Prostate gland (tissue), 2 donors: ENCODE data around the gene PPP2R1A. TPM values are rescaled to one million over a fixed set of nuclear protein-coding genes. Genes with fewer than 3 reads are reported as not detected.
"Not testable (repeated sequence)": the region's sequence is repeated elsewhere in the genome, so short reads cannot be mapped to it uniquely, and the experiment has no call there.

Experiments
- DNase-seq: peaks from one replicate; pipeline ENCODE4 v3.0.0-alpha.2; 2019; ENCODE audit warnings: low spot score
- H3K27ac ChIP-seq, 2 donors: fragments of 200-600 bp; sonication (generic); 2 replicates each; pipeline ENCODE4 v1.5.1; 2017 to 2019
- H3K27me3 ChIP-seq: fragments of 200-600 bp; sonication (generic); replicated peaks from 2 replicates; pipeline ENCODE4 v1.5.1; 2019; ENCODE audit not compliant: insufficient read depth
- H3K36me3 ChIP-seq, 2 donors: fragments of 200-600 bp; sonication (generic); 1 replicate in 1 of 2; 2 replicates in 1 of 2; pipeline versions ENCODE4 v1.5.1 to v1.8.1; 2017 to 2019
- H3K4me1 ChIP-seq: fragments of 200-600 bp; sonication (generic); replicated peaks from 2 replicates; pipeline ENCODE4 v1.5.1; 2019
- H3K4me3 ChIP-seq, 2 donors: fragments of 200-600 bp; sonication (generic); 2 replicates each; pipeline ENCODE4 v1.5.1; 2017 to 2019
- H3K9me3 ChIP-seq: fragments of 200-600 bp; sonication (generic); 2 replicates; pipeline ENCODE4 v1.5.1; 2017
- POLR2A ChIP-seq: fragments of 450-650 bp; IDR thresholded peaks from one replicate; pipeline ENCODE4 v1.6.1; 2016; ENCODE audit warnings: antibody characterized with exemption, mild to moderate bottlenecking
- POLR2AphosphoS5 ChIP-seq: sonication (generic); formaldehyde crosslinking; IDR thresholded peaks from one replicate; pipeline ENCODE4 v1.6.1; 2017; ENCODE audit warnings: antibody characterized with exemption
- WGBS: methylation state at CpG from one replicate; pipeline ENCODE4 v1.1.5; 2018; 5-methylcytosine and 5-hydroxymethylcytosine counted together
- intact Hi-C: fragments of 100-400 bp; cut with DNase I; formaldehyde crosslinking; loops from one replicate; pipeline ENCODE4 v1.14.2; 2022
- total RNA-seq, 2 donors: library from RNA; depleted of rRNA; stranded (reverse); fragments of >200 nt; gene quantifications; one replicate each; pipeline ENCODE4 v1.1.0, GENCODE V29; 2016
- TF ChIP-seq, protein P1 (sequence below), 4 experiments: fragments of 200-600 bp in 2 of 4; fragments of 450-650 bp in 2 of 4; sonication (generic) in 2 of 4; IDR thresholded peaks; 1 replicate in 3 of 4; 2 replicates in 1 of 4; pipeline ENCODE4 v1.5.1; 2016 to 2019; ENCODE audit warnings: antibody characterized with exemption in 4 of 4, mild to moderate bottlenecking in 2 of 4, moderate library complexity in 2 of 4

PPP2R1A gene
- total RNA-seq, 2 donors from 2014 or later, result 265 to 358 TPM

GRCh38 chr19:52197964-52198363, 8.1 kb downstream of the PPP2R1A start:
- no peaks in the 10 kb centered on the region for H3K9me3 ChIP-seq
- DNase-seq, result no peak
- TF ChIP-seq POLR2AphosphoS5, result no peak
- TF ChIP-seq POLR2A, result no peak
- TF ChIP-seq, protein P1, sequence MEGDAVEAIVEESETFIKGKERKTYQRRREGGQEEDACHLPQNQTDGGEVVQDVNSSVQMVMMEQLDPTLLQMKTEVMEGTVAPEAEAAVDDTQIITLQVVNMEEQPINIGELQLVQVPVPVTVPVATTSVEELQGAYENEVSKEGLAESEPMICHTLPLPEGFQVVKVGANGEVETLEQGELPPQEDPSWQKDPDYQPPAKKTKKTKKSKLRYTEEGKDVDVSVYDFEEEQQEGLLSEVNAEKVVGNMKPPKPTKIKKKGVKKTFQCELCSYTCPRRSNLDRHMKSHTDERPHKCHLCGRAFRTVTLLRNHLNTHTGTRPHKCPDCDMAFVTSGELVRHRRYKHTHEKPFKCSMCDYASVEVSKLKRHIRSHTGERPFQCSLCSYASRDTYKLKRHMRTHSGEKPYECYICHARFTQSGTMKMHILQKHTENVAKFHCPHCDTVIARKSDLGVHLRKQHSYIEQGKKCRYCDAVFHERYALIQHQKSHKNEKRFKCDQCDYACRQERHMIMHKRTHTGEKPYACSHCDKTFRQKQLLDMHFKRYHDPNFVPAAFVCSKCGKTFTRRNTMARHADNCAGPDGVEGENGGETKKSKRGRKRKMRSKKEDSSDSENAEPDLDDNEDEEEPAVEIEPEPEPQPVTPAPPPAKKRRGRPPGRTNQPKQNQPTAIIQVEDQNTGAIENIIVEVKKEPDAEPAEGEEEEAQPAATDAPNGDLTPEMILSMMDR (IDR thresholded peaks at IDR 0.05), result no peak
- no peak overlapping the region for H3K4me3 ChIP-seq
- H3K27me3 ChIP-seq, result no peaks in the 10 kb centered on the region
- H3K36me3 ChIP-seq, result peaks cover 5 to 9% of the 10 kb centered on the region in 2 donors
- WGBS, result 81% methylated on average over 3 of the region's 3 CpGs
- H3K27ac ChIP-seq, result no peak overlapping the region
- H3K4me1 ChIP-seq, result no peaks in the 10 kb centered on the region
- intact Hi-C loops, result no loop called here

DNA sequence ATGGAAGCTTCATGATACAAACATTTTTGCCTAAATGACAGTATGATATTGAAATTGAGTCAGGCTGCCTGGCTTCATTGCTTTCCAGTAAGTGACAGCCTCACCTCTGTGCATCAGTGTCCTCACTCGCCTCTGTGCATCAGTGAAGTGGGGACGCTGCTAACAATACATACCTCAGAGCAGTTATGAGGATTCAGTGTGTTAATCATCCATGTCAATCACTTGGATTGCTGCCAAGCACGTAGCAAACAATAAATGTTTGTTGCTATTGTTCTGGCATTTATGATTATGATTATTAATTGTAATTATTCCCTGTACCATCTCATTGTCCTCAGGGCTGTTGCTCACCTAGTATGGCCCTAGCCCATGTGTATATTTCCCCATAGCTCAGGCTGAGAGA, 8.8 kb downstream of the PPP2R1A start:
- H3K27me3 ChIP-seq, result no peaks in the 10 kb centered on the region
- no peaks in the 10 kb centered on the region for H3K9me3 ChIP-seq
- WGBS, result 46% methylated on average over 3 of the region's 3 CpGs
- DNase-seq, result no peak
- TF ChIP-seq, protein P1 (IDR thresholded peaks at IDR 0.05), result no peak
- no peak for TF ChIP-seq POLR2AphosphoS5
- no peak for TF ChIP-seq POLR2A
- H3K4me3 ChIP-seq, result no peak overlapping the region
- peaks cover 7 to 9% of the 10 kb centered on the region in 2 donors for H3K36me3 ChIP-seq
- H3K4me1 ChIP-seq, result no peaks in the 10 kb centered on the region
- no peak overlapping the region for H3K27ac ChIP-seq
- intact Hi-C loops, result no loop called here

DNA sequence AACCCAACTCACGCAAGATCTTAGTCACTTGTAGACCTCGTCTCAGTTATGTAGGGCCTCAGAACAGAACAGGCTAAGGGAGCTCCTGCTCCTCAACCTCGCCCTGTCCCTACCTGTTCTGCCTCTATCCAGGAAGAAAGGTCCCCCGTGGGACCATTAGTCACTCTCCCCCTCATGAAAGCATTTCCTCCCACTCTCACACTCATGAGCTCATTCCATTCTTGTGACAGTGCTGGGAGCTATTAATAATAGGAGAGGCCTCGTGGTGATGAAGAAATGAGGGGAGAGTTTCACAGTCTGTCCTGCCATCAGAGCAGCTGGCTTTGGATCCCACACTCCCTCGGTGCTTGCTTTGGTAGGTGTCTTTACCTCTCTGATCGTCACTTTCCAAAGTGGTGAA, 10.2 kb downstream of the PPP2R1A start:
- H3K36me3 ChIP-seq, result peaks cover 7 to 13% of the 10 kb centered on the region in 2 donors
- intact Hi-C loops, result no loop called here
- WGBS, result 55% methylated on average over 7 of the region's 7 CpGs

GRCh38 chr19:52200755-52201391, 11.0 kb downstream of the PPP2R1A start:
- WGBS, result 64% methylated on average over 17 of the region's 17 CpGs
- H3K27me3 ChIP-seq, H3K4me3 ChIP-seq, H3K4me1 ChIP-seq, intact Hi-C loops, H3K27ac ChIP-seq, DNase-seq, H3K9me3 ChIP-seq: not testable (repeated sequence)
- H3K36me3 ChIP-seq, result peaks cover 11 to 13% of the 10 kb centered on the region in 2 donors

More for the DNA sequence above, 10.2 kb downstream of the PPP2R1A start:
- no peaks in the 10 kb centered on the region for H3K27me3 ChIP-seq
- no peaks in the 10 kb centered on the region for H3K9me3 ChIP-seq
- no peak for DNase-seq
- H3K4me3 ChIP-seq, result no peak overlapping the region
- peak; percentile 70 for TF ChIP-seq POLR2AphosphoS5
- TF ChIP-seq POLR2A, result no peak
- H3K4me1 ChIP-seq, result no peaks in the 10 kb centered on the region
- no peak overlapping the region for H3K27ac ChIP-seq

DNA sequence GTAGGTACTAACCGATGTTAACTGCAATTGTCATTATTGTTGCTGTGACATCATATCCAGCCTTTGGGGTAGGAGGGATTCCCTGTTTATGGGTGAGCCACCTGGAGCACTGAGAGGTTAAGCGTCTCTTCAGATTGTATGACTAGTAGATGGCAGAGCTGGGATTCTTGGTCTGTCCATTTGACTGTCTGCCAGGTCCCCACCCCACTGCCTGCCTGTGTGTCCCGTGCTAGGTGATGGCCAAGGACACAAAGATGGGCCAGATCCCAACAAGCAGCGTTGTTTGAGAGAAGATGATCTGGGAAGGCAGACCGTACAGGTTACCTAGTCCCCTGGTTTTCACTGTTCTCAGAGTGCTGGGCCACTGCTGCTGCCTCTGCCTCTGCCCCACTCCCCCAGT, 16.6 kb downstream of the PPP2R1A start:
- WGBS, result 71% methylated on average over 5 of the region's 5 CpGs
- peaks cover 12 to 21% of the 10 kb centered on the region in 2 donors for H3K36me3 ChIP-seq
- no peak overlapping the region for H3K27ac ChIP-seq
- no peaks in the 10 kb centered on the region for H3K9me3 ChIP-seq
- no peak for DNase-seq
- intact Hi-C loops, result no loop called here
- H3K4me1 ChIP-seq, result no peaks in the 10 kb centered on the region
- TF ChIP-seq, protein P1 (IDR thresholded peaks at IDR 0.05), result no peak
- no peak for TF ChIP-seq POLR2AphosphoS5
- TF ChIP-seq POLR2A, result no peak
- H3K27me3 ChIP-seq, result no peaks in the 10 kb centered on the region
- H3K4me3 ChIP-seq, result no peak overlapping the region

- TF ChIP-seq POLR2A (no peak), POLR2AphosphoS5 (no peak)
- TF ChIP-seq, protein P1 (IDR thresholded peaks at IDR 0.05), result no peak
- Histone ChIP-seq H3K4me1 (no peaks in the 10 kb centered on the region), H3K4me3 (no peak overlapping the region), H3K27me3 (no peaks in the 10 kb centered on the region), H3K36me3 (peaks cover 20 to 33% of the 10 kb centered on the region in 2 donors), H3K27ac (no peak overlapping the region), H3K9me3 (no peaks in the 10 kb centered on the region)
- intact Hi-C loops, result no loop called here
- DNase-seq, result no peak
- 94% methylated on average over 20 of the region's 20 CpGs for WGBS
These were observed 21.4 kb downstream of the PPP2R1A start for GRCh38 chr19:52211203-52211602.
